Endothelial cell of umbilical vein (primary cell): Measurements from ENCODE around the gene GGT7. TPM values are rescaled to one million over a fixed set of nuclear protein-coding genes. Genes with fewer than 3 reads are reported as not detected.

Experiments used
- BruUV-seq: library from RNA; stranded (reverse); fragments of 400-500 nt; replicated peaks from 2 replicates; lab custom pipeline; 2021; lab: Mats Ljungman, UMichigan
- CTCF ChIA-PET: fragments of 300-600, 350-600 bp; sonication (Branson Sonifier 250); formaldehyde crosslinking; loops from one replicate; lab custom pipeline; 2021; ENCODE audit warnings: antibody characterized with exemption, inconsistent platforms; lab: Charles Lee
- POLR2A ChIA-PET: fragments of 300-600, 350-600 bp; sonication (Branson Sonifier 250); formaldehyde crosslinking; loops from one replicate; lab custom pipeline; 2021; ENCODE audit warnings: antibody characterized with exemption, inconsistent platforms; lab: Charles Lee
- DNase-seq: peaks from one replicate; pipeline ENCODE4 v3.0.0-alpha.2; 2011; ENCODE audit warnings: low read depth, low spot score
- FAIRE-seq: peaks from 2 replicates; lab custom pipeline; 2011; peaks lifted over from hg19 to GRCh38; lab: Jason Lieb, UNC
- H2AFZ ChIP-seq: 2 replicates; pipeline ENCODE4 v1.6.0; 2012; ENCODE audit warnings: low read depth, low read length, control low read depth, inconsistent platforms
- H3K27ac ChIP-seq: 2 replicates; pipeline ENCODE4 v1.5.1; 2011; ENCODE audit warnings: low read depth, mild to moderate bottlenecking, control low read depth, low read length, moderate library complexity; ENCODE audit not compliant: insufficient read depth
- H3K27me3 ChIP-seq, 2 experiments: 2 replicates each; pipeline versions ENCODE4 v1.6.0 to v1.6.1; 2011; ENCODE audit warnings: low read length in 2 of 2, mixed read lengths in 1 of 2; ENCODE audit not compliant: control insufficient read depth in 2 of 2, insufficient read depth in 2 of 2
- H3K36me3 ChIP-seq, 2 experiments: 2 replicates in 1 of 2; 3 replicates in 1 of 2; pipeline ENCODE4 v1.5.1; 2011; ENCODE audit warnings: low read length in 2 of 2, mild to moderate bottlenecking in 1 of 2, moderate library complexity in 1 of 2; ENCODE audit not compliant: control insufficient read depth in 2 of 2, insufficient read depth in 2 of 2; ENCODE audit errors: extremely low read depth in 1 of 2
- H3K4me1 ChIP-seq: 3 replicates; pipeline ENCODE4 v1.5.1; 2011; ENCODE audit warnings: mild to moderate bottlenecking, low read length; ENCODE audit not compliant: control insufficient read depth, insufficient read depth; ENCODE audit errors: extremely low read depth
- H3K4me2 ChIP-seq: 2 replicates; pipeline ENCODE4 v1.6.1; 2011; ENCODE audit warnings: low read length, control low read depth, mixed read lengths; ENCODE audit not compliant: insufficient read depth
- H3K4me3 ChIP-seq, 3 experiments: fragments of 200-600 bp in 1 of 3; sonication (generic), shearing (Covaris generic) in 1 of 3; replicated peaks in 1 of 3; 2 replicates each; pipeline ENCODE4 v1.5.1; 2011 to 2016; ENCODE audit warnings: control low read depth in 3 of 3, low read length in 3 of 3, mild to moderate bottlenecking in 2 of 3, inconsistent platforms in 1 of 3, low read depth in 1 of 3, moderate library complexity in 1 of 3; ENCODE audit not compliant: insufficient read depth in 1 of 3
- H3K79me2 ChIP-seq: 2 replicates; pipeline ENCODE4 v1.6.0; 2012; ENCODE audit warnings: low read length, inconsistent platforms; ENCODE audit not compliant: control insufficient read depth, insufficient read depth
- H3K9ac ChIP-seq: replicated peaks from 2 replicates; pipeline ENCODE3; 2011; ENCODE audit warnings: low read length, control low read depth; ENCODE audit not compliant: insufficient read depth; ENCODE audit errors: extremely low read depth
- H3K9me1 ChIP-seq: replicated peaks from 3 replicates; pipeline ENCODE4 v1.6.0; 2011; ENCODE audit warnings: mild to moderate bottlenecking, low read length; ENCODE audit not compliant: control insufficient read depth, insufficient read depth; ENCODE audit errors: extremely low read depth
- H3K9me3 ChIP-seq: replicated peaks from 2 replicates; pipeline ENCODE4 v1.5.1; 2012; ENCODE audit warnings: low read length, inconsistent platforms; ENCODE audit not compliant: control insufficient read depth, insufficient read depth
- H4K20me1 ChIP-seq: replicated peaks from 2 replicates; pipeline ENCODE3; 2011; ENCODE audit warnings: mild to moderate bottlenecking, low read length; ENCODE audit not compliant: control insufficient read depth, insufficient read depth; ENCODE audit errors: extremely low read depth
- CTCF ChIP-seq, 2 donors: IDR thresholded peaks; 1 replicate in 1 of 2; 2 replicates in 1 of 2; pipeline ENCODE4 v1.5.1; 2011; ENCODE audit warnings: low read length in 2 of 2, mild to moderate bottlenecking in 2 of 2, moderate library complexity in 2 of 2, control low read depth in 1 of 2, inconsistent platforms in 1 of 2, low read depth in 1 of 2; ENCODE audit not compliant: insufficient read depth in 1 of 2; ENCODE audit errors: extremely low read depth in 1 of 2
- EZH2 ChIP-seq: IDR thresholded peaks from 2 replicates; pipeline ENCODE4 v1.6.1; 2012; ENCODE audit warnings: borderline replicate concordance, low read depth, mild to moderate bottlenecking, moderate library complexity, low read length, inconsistent platforms; ENCODE audit not compliant: severe bottlenecking
- FOS ChIP-seq: IDR thresholded peaks from 2 replicates; pipeline ENCODE4 v1.6.1; 2011; ENCODE audit warnings: mild to moderate bottlenecking, low read length, moderate library complexity, borderline replicate concordance; ENCODE audit not compliant: insufficient read depth
- GATA2 ChIP-seq: IDR thresholded peaks from 2 replicates; pipeline ENCODE4 v1.7.0; 2011; ENCODE audit warnings: low read depth, mild to moderate bottlenecking, moderate library complexity, mixed read lengths, low read length; ENCODE audit not compliant: insufficient read length, insufficient read depth
- JUN ChIP-seq: IDR thresholded peaks from 2 replicates; pipeline ENCODE4 v1.6.1; 2011; ENCODE audit warnings: borderline replicate concordance, low read depth; ENCODE audit not compliant: insufficient read length, insufficient read depth
- MAX ChIP-seq: IDR thresholded peaks from 2 replicates; pipeline ENCODE4 v1.6.1; 2011; ENCODE audit not compliant: insufficient read depth, insufficient read length
- MYC ChIP-seq: IDR thresholded peaks from one replicate; pipeline ENCODE4 v1.6.1; 2011; ENCODE audit warnings: mild to moderate bottlenecking, low read depth, low read length
- POLR2A ChIP-seq: IDR thresholded peaks from 2 replicates; pipeline ENCODE4 v1.6.1; 2012; ENCODE audit warnings: low read depth, mild to moderate bottlenecking, control low read depth, low read length
- POLR2AphosphoS5 ChIP-seq: IDR thresholded peaks from 2 replicates; pipeline ENCODE4 v1.6.1; 2012; ENCODE audit warnings: low read depth, mild to moderate bottlenecking, control low read depth, low read length, moderate library complexity; ENCODE audit not compliant: insufficient read depth
- dilution Hi-C: fragments of 300-500 bp; cut with MboI; formaldehyde crosslinking; loops from one replicate; pipeline ENCODE4 v1.15.0; 2019; ENCODE audit warnings: low sequenced_read_pairs; ENCODE audit not compliant: extremely low pct_ligation_motif_present
- intact Hi-C: fragments of 100-400 bp; cut with micrococcal nuclease; formaldehyde crosslinking; loops from one replicate; pipeline ENCODE4 v1.10.0; 2022
- polyA plus RNA-seq, 4 experiments: library from polyadenylated mRNA; depleted of rRNA in 3 of 4; stranded (reverse) in 3 of 4; unstranded in 1 of 4; fragments of >200 nt; gene quantifications; 2 replicates each; pipeline versions ENCODE4 v1.2.1 to v1.2.3, GENCODE V29; 2011 to 2012; ENCODE audit warnings: missing spikeins in 1 of 4
- total RNA-seq: library from RNA; stranded (reverse); gene quantifications from 2 replicates; pipeline ENCODE4 v1.2.3, GENCODE V29; 2021

The GGT7 gene
- total and polyA plus RNA-seq, 2 donors (not counting 3 experiments of a cell fraction or from before 2014, with no cell fraction given), result 4.1 to 5.0 TPM

GRCh38 chr20:34883809-34884208 lies 11.2 kb upstream of the GGT7 start:
- Histone ChIP-seq H3K4me2 (no peak overlapping the region), H3K27me3 (no peaks in the 10 kb centered on the region), H3K27ac (no peak overlapping the region), H3K36me3 (peaks cover 0 to 4% of the 10 kb centered on the region in 2 experiments), H3K4me1 (no peaks in the 10 kb centered on the region), H2AFZ (no peak overlapping the region), H3K79me2 (peaks cover 4% of the 10 kb centered on the region), H3K9me3 (no peaks in the 10 kb centered on the region), H3K9ac (no peak overlapping the region), H4K20me1 (no peaks in the 10 kb centered on the region), H3K9me1 (no peaks in the 10 kb centered on the region), H3K4me3 (no peak overlapping the region)
- BruUV-seq, result no TSS peak
- FAIRE-seq (no peak), DNase-seq (no peak)
- ChIA-PET POLR2A (no interaction called here), CTCF (interaction anchor here (1.0 kb wide), 1 partner anchor 9 kb away, joined by 4 read pairs; no protein-coding TSS in a partner anchor)
- dilution Hi-C loops, result no loop called here
- intact Hi-C loops, result no loop called here
- no peak for TF ChIP-seq MYC

- H3K27me3 ChIP-seq, result no peaks in the 10 kb centered on the region
- no peak overlapping the region for H3K4me2 ChIP-seq
- peaks cover 4% of the 10 kb centered on the region for H3K79me2 ChIP-seq
- no peaks in the 10 kb centered on the region for H4K20me1 ChIP-seq
- H3K36me3 ChIP-seq, result peaks cover 0 to 4% of the 10 kb centered on the region in 2 experiments
- H3K9me3 ChIP-seq, result no peaks in the 10 kb centered on the region
- H3K4me3 ChIP-seq, result no peak overlapping the region
- TF ChIP-seq EZH2 (no peak), POLR2A (no peak), JUN (no peak), POLR2AphosphoS5 (no peak), FOS (no peak), CTCF (IDR thresholded peaks at IDR 0.05; ENCODE audit: extremely low read depth in 1 of 2, insufficient read depth in 1 of 2, low read depth in 1 of 2, low read length in 2 of 2) (no peak), MYC (no peak), MAX (no peak), GATA2 (no peak)
- DNase-seq, result no peak
- POLR2A ChIA-PET, result no interaction called here
- no peak overlapping the region for H3K27ac ChIP-seq
- H2AFZ ChIP-seq, result no peak overlapping the region
- dilution Hi-C loops, result no loop called here
- H3K4me1 ChIP-seq, result no peaks in the 10 kb centered on the region
- no peak overlapping the region for H3K9ac ChIP-seq
- FAIRE-seq, result no peak
- intact Hi-C loops, result no loop called here
- BruUV-seq, result no TSS peak
- CTCF ChIA-PET, result no interaction called here
- H3K9me1 ChIP-seq, result no peaks in the 10 kb centered on the region
These were observed 10.5 kb upstream of the GGT7 start for GRCh38 chr20:34883087-34883688.
